ENCODE data around the gene C1QTNF2. TPM values are rescaled to one million over a fixed set of nuclear protein-coding genes. Genes with fewer than 3 reads are reported as not detected.

C1QTNF2 gene
- total RNA-seq, 1 donor from 2014 or later = not detected

- ATAC-seq (ENCODE audit: low read depth) (no peak), DNase-seq (no peak)
- Mint-ChIP-seq H3K4me1 (peaks cover 17% of the 10 kb centered on the region), H3K9me3 (no peaks in the 10 kb centered on the region), H3K27me3 (peaks cover 51% of the 10 kb centered on the region), H3K4me3 (no peak overlapping the region), H3K27ac (no peak overlapping the region), H3K36me3 (ENCODE audit: low read depth) (no peaks in the 10 kb centered on the region)
- POLR2A ChIA-PET = interaction anchor here (0.6 kb wide), 1 partner anchor 210 kb away, joined by 6 read pairs; no protein-coding TSS in a partner anchor
- CTCF ChIA-PET = interaction anchor here (1.2 kb wide), 1 partner anchor 15 kb away, joined by 3 read pairs; no protein-coding TSS in a partner anchor
- intact Hi-C loops (cut with micrococcal nuclease) = no loop called here
- TF ChIP-seq, protein P1, sequence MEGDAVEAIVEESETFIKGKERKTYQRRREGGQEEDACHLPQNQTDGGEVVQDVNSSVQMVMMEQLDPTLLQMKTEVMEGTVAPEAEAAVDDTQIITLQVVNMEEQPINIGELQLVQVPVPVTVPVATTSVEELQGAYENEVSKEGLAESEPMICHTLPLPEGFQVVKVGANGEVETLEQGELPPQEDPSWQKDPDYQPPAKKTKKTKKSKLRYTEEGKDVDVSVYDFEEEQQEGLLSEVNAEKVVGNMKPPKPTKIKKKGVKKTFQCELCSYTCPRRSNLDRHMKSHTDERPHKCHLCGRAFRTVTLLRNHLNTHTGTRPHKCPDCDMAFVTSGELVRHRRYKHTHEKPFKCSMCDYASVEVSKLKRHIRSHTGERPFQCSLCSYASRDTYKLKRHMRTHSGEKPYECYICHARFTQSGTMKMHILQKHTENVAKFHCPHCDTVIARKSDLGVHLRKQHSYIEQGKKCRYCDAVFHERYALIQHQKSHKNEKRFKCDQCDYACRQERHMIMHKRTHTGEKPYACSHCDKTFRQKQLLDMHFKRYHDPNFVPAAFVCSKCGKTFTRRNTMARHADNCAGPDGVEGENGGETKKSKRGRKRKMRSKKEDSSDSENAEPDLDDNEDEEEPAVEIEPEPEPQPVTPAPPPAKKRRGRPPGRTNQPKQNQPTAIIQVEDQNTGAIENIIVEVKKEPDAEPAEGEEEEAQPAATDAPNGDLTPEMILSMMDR (IDR thresholded peaks at IDR 0.05) = no peak
Measured at GRCh38 chr5:160367261-160367660, 3.2 kb downstream of the C1QTNF2 start.

GRCh38 chr5:160366230-160366629 is 4.2 kb downstream of the C1QTNF2 start:
- TF ChIP-seq, protein P1 (IDR thresholded peaks at IDR 0.05) = no peak
- Mint-ChIP-seq H3K4me1 (peaks cover 17% of the 10 kb centered on the region), H3K4me3 (no peak overlapping the region), H3K36me3 (ENCODE audit: low read depth) (no peaks in the 10 kb centered on the region), H3K27me3 (peaks cover 48% of the 10 kb centered on the region), H3K9me3 (no peaks in the 10 kb centered on the region), H3K27ac (no peak overlapping the region)
- ATAC-seq (ENCODE audit: low read depth) (no peak), DNase-seq (no peak)
- intact Hi-C loops (cut with micrococcal nuclease) = no loop called here
- CTCF ChIA-PET = no interaction called here
- POLR2A ChIA-PET = no interaction called here

DNA sequence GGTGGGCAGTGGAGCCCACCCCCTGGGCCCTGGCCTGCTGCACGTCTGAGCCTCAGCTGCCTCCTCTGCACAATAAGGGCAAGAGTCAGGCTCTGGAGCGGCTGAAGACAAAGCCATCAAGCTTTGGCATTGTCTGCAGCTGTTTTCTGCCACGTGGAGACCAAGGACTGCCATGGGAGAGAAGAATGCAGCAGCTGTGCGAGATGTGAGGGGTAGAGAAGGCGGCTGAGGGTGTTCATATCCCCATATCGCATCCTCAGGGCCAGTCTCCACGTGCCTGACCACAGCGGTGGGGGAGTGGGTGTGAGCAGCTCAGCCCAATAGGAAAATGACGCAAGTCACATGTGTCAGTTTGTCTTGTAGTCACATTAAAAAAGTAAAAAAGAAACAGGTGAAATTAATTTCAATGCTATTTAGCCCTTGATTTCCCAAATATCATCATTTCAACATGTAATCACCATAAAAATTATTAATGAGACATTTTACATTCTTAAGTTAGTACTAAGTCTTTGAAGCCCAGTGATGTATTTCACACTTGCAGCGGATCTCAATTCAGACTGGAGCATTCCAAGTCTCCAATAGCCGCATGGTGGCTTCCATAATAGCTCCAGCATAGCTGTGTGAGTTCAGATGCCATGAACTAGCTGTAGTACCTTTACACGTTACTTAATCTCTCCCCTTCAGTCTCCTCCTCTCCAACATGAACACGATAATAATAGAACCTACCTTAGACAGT is 6.6 kb downstream of the C1QTNF2 start:
- TF ChIP-seq, protein P1 (IDR thresholded peaks at IDR 0.05) = no peak
- ChIA-PET POLR2A (no interaction called here), CTCF (no interaction called here)
- no peak for DNase-seq
- Mint-ChIP-seq H3K27me3 (peaks cover 35% of the 10 kb centered on the region), H3K4me3 (no peak overlapping the region), H3K4me1 (no peaks in the 10 kb centered on the region), H3K36me3 (ENCODE audit: low read depth) (no peaks in the 10 kb centered on the region), H3K27ac (no peak overlapping the region), H3K9me3 (no peaks in the 10 kb centered on the region)
- no peak for ATAC-seq (ENCODE audit: low read depth)
- intact Hi-C loops (cut with micrococcal nuclease) = no loop called here

- DNase-seq = no peak
- TF ChIP-seq, protein P1 (IDR thresholded peaks at IDR 0.05) = no peak
- no peaks in the 10 kb centered on the region for H3K36me3 Mint-ChIP-seq (ENCODE audit: low read depth)
- peaks cover 31% of the 10 kb centered on the region for H3K27me3 Mint-ChIP-seq
- no peak overlapping the region for H3K4me3 Mint-ChIP-seq
- ChIA-PET CTCF (no interaction called here), POLR2A (no interaction called here)
- no peaks in the 10 kb centered on the region for H3K9me3 Mint-ChIP-seq
- H3K4me1 Mint-ChIP-seq = no peaks in the 10 kb centered on the region
- no peak overlapping the region for H3K27ac Mint-ChIP-seq
- intact Hi-C loops (cut with micrococcal nuclease) = no loop called here
- no peak for ATAC-seq (ENCODE audit: low read depth)
Measured at GRCh38 chr5:160363211-160363610, 7.2 kb downstream of the C1QTNF2 start.

DNA sequence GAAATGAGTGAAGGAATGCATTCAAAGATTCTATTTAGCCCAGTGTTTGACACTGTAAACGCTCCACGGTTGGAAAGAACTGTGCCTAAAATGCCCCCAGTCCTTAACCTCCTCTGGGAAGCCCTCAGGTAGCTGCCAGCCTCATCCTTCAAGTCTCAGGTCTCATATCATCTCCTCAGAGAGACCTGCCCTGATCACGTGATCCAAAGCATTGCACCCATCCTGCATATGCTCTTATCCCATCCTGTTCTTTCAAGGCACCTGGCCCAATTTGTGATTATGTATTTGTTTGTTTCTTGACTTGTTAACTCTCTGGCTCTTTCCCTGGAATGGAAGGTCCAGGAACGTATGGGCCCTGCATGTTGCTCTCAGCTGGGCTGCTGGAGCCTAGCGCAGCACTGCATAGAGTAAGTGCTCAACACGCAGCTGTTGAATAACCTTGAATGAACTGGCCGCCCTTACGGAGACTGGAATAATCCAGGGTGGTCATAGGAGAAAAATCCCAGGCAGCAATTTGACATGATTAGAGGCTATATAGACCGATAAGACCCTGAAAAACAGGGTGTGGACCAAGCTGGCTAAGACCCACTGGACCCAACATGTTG is 8.7 kb downstream of the C1QTNF2 start:
- H3K9me3 Mint-ChIP-seq = no peaks in the 10 kb centered on the region
- CTCF ChIA-PET = no interaction called here
- H3K36me3 Mint-ChIP-seq (ENCODE audit: low read depth) = no peaks in the 10 kb centered on the region
- no peak for ATAC-seq (ENCODE audit: low read depth)
- no peak overlapping the region for H3K4me3 Mint-ChIP-seq
- peaks cover 21% of the 10 kb centered on the region for H3K27me3 Mint-ChIP-seq
- no peak for DNase-seq
- no peak overlapping the region for H3K27ac Mint-ChIP-seq
- intact Hi-C loops (cut with micrococcal nuclease) = no loop called here
- H3K4me1 Mint-ChIP-seq = no peaks in the 10 kb centered on the region
- TF ChIP-seq, protein P1 (IDR thresholded peaks at IDR 0.05) = no peak
- POLR2A ChIA-PET = no interaction called here
